GM18499 (cell line): ENCODE data around the gene CD320.
"Not testable (repeated sequence)": the region's sequence is repeated elsewhere in the genome, so short reads cannot be mapped to it uniquely, and the experiment has no call there.

Source experiments
- ATAC-seq: cut with Tn5 transposase; IDR thresholded peaks from one replicate; pipeline ENCODE4 v1.9.1; 2021; ENCODE audit warnings: moderate number of reproducible peaks; ENCODE audit not compliant: insufficient read depth, unreplicated experiment

The CD320 gene

DNA sequence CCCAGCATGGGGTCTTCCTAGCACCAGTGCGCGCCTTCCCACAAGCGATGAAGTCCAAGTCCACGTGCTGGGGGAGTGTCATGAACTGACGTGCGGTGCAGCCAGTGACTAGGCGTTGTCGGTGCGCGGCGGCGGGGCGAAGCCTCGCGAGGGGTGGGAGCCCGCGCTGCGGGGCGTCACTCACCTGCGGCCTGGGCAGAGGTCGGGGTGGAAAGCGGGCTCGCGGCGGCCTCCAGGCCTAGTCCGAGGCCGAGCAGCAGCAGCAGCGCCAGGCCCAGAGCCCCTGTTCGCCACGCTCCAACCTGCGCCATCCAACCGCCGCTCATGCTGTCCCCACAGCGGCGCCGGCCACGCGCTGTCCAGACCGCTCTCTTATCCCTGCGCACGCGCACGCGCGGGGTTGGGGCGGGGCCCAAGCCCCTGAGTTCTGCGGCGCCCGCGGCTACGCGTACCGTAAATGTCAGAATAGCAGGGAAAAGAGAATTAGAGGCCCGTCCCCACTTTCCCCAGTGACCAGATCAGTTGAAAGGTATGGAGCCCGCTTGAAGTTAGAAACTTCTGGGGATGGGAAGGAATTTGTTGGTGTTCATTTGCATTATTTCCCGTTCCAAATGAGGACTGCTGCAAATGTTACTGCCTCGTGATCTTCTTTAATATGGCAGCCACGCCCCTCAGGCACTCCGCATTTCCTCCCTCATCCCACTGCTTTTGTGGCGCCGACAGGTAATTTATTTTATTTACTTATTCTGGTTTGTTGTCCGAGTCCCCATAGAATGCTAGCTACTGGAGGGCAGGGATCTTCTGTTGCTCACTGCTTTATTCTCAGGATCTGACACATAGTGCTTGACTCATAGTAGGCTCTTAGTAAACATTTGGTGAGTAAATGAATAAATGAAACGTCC lies at the start of gene CD320:
TSS of gene CD320 (minus strand) at position 394 of the 902 bp plus-strand sequence. CDS start at position 326, 68 bp downstream.
- no peak for ATAC-seq

DNA sequence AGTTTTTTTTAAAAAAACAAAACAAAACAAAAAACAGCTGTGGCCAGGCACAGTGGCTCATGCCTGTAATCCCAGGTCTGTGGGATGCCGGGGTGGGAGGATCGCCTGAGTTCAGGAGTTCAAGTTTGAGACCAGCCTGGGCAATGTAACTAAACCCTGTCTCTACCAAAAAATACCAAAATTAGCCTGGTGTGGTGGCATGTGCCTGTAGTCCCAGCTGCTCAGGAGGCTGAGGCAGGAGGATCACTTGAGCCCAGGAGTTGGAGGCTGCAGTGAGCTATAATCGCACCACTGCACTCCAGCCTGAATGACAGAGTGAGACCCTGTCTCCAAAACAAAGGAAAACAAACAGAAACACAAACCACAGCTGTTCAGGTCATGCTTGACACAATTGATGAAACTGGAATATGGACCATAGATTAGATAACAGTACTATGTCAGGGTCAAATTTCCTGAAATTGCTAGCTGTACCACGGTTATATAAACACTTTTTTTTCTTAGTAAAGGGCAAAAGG lies 48.9 kb upstream of the CD320 start:
- ATAC-seq, result no peak

DNA sequence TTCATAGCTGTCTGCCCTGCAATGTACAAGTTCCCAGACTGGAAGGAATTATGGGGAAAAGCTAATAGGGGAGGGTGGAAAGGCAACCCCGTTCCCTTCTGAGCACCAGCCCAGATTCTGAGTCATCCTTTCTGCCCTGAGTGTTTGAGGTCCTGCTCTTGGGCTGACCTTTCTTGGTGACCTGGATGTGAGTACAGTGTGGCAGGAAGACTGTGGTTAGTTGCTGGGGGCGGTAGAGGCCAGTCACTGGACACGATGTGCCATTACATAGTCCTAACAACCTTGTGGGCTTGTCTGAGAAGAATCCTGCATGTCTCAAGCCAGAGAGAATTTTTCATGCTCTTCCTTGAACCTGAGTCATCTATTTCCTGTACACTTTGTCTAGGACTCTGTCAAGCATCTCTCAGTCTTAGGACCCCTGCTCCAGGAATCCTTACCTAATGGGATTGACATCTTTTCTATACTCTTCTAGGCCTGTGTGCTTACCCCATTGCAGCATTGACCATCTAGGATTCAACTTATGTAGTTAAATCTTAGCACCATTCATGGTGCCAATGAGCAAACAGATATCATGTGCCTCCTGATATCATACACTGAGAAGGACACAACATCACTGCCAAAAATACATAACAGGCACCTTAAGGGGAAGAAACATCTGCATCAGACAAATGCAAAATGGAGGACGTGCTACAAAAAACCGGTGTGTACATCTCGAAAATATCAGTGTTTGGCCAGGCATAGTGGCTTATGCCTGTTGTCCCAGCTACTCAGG lies 47.7 kb upstream of the CD320 start:
- no peak for ATAC-seq

DNA sequence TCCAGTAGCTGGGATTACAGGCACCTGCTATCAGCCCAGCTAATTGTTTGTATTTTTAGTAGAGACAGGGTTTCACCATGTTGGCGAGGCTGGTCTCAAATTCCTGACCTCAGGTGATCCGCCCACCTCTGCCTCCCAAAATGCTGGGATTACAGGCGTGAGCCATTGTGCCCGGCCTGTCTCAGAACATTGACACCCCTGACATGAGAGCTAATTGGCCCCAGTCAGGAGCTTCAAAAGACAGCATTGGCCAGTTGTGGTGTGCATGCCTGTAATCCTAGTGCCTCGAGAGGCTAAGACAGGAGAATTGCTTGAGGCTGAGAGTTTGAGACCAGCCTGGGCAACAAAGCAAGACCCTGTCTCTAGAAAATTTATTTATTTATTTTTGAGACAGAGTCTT lies 44.7 kb upstream of the CD320 start:
- not testable (repeated sequence) for ATAC-seq

DNA sequence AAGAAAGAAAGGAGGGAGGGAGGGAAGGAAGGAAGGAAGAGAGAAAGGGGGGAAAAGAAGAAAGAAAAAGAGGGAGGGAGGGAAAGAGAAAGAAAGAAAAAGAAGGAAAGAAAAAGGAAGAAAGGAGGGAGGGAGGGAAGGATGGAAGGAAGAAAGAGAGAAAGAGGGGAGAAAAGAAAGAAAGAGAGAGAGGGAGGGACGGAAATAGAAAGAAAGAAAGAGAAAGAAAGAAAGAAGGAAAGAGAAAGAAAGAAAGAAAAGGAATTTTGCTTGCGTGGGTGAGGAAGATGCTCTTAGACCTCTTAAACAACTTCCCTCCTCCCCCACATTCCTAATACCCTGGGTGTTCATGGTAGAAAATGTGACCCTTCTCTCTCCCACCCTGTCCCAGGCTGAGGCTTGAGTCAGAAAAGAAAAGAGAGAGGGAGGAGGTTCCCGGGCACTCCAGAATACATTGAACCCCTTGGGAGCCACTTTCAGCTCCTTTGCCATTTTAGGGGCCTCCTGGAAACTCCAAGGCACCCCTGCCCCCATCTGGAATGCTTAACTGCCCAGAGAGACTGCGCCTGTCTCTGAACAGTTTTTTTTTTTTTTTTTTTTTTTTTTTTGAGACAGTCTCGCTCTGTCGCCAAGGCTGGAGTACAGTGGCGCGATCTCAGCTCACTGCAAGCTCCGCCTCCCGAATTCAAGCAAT lies 44.1 kb upstream of the CD320 start:
- no peak for ATAC-seq

DNA sequence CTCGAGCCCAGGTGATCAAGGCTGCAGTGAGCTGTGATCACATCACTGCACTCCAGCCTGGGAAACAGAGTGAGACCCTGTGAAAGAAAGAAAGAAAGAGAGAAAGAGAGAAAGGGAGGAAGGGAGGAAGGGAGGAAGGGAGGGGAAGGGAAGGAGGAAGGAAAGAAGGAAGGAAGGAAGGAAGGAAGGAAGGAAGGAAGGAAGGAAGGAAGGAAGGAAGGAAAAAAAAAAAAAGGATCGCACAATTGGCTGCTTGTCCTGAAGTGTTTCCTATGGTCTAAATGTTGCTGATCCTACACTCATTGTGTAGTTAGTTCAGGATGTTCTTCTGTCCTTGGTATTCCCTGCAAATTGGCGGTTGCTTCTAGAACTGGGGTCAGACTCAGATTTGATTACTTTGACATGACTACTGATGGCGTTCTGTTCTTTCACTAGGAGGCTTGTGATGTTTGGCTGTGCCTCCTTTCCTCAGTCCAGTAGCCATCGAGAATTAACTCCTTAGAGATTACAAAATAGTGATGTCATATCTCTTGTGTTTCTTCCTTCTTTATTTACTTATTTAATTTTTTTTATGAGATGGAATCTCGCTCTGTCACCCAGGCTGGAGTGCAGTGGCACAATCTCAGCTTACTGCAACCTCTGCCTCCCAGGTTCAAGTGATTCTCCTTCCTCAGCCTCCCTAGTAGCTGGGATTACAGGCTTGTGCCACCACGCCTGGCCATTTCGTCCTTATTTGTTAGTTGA lies 41.6 kb upstream of the CD320 start:
- ATAC-seq, result not testable (repeated sequence)

DNA sequence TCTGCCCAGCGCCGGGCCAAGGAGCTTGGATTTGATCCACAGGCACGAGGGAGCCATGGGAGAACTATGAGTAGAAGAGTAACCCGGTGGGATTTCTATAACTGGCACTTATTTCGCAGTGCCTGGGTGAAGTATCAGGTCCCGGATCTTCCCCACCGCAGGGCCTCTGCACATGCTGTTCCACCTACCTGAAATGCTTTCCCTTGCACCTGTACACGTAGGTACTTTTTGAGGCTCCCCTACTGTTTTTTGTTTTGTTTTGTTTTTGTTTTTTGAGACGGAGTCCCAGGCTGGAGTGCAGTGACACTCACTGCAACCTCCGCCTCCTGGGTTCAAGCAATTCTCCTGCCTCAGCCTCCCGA lies 35.3 kb upstream of the CD320 start:
- no peak for ATAC-seq

DNA sequence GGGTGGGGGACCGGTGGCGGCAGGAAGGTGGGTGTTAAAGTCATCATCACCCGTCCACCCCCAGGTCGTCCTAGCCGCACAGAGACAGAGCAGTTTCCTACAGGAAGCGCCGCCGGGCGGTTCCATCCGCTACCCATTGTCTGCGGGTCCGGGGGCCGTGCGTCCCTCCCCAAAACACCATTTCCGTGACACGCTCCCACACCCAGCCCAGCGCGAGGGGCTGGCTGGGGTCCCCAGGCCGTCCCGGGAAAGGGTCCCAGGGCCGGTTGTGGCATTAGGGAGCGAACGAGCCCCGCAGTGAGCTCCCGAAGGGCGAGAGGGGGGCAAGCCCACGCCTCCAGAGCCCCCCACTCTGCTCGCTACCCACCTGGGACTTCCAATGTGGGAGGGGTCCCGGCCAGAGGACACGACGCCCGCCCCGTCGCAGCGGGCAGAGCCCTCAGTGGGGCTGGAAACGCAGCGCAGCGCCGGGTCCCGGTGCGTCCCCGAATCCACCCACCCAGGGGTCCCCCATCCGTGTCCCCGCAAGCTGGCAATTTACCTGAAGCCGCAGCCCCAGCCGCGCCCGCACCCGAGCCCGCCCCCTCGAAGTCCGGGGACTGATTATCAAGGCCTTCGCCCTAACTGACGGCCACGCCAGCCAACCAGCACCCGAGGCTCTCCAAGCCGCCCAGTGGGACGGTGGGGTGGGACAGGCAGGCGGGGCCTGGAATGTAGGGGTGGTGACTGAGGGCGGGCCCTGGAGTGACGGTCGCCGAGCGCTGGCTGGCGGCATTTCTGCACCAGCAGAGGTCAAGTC lies 34.7 kb upstream of the CD320 start, which contains the start of gene KANK3:
TSS of gene KANK3 (minus strand) at position 579 of the 799 bp plus-strand sequence. CDS start 5,434 bp downstream, outside the sequence.
- ATAC-seq, result no peak

DNA sequence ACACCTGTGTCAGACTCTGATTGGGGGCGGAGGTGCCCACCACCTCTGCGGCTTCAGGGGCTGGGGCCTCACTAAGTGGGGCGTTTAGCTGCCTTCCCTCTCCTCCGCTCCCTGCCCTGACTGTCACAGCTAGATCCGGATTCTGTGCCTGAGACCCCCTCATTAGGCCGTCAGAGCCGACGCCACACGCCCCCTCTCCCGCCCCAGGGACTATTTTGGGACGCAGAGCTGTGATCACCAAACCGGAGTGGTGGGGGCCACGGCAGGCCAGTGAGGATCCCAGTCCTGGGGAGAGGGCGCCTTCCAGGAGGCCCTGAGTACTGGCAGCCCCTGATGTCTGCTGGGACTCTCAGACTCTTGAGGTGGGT lies 34.1 kb upstream of the CD320 start:
- no peak for ATAC-seq

DNA sequence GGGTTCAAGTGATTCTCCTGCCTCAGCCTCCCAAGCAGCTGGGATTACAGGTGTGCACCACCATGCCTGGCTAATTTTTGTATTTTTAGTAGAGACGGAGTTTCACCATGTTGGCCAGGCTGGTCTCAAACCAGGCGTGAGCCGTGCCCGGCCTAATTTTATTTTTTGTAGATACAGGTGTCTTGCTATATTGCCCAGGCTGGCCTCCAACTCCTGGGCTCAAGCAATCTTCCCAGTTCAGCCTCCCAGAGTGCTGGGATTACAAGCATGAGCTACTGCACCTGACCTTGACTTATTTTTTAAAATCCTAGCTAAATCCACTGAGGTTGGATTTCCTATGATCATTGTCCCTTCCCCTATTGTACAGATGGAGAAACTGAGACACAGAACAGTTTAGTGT lies 33.3 kb upstream of the CD320 start:
- ATAC-seq, result not testable (repeated sequence)

DNA sequence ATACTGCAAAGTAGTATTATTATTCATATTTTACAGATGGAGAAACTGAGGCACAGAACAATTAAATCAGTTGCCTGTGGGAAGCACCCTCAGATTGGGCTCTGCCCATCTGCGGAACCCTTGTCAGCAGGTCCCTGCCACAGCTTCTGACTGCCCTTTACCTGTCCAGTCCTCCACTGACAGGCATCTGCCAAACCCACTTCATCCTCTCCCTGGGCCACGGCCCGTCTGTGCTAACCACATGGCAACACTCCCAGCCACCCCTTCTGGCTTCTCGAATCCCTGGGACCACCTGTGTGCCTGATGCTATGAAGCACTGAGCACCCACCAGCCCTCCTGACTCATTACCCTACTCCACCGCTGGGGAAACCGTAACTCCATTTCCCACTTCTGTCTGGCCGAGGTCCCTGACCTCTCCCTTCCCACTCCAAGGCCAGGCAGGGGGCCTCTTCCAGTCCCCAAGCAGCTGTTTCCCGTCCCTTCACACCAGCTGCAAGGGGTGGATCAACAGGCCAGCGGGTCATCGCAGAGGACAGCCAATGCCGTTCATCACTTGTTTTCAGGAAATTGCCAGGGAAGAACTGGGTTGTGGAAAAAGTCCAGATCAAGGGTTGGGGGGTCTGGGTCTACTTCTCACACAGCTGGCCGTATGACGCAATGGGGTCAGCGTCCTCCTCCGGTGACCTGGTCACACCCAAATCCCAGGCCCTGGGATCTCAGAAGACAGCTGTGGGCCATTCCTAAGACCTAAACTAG lies 32.4 kb upstream of the CD320 start:
- ATAC-seq, result no peak

DNA sequence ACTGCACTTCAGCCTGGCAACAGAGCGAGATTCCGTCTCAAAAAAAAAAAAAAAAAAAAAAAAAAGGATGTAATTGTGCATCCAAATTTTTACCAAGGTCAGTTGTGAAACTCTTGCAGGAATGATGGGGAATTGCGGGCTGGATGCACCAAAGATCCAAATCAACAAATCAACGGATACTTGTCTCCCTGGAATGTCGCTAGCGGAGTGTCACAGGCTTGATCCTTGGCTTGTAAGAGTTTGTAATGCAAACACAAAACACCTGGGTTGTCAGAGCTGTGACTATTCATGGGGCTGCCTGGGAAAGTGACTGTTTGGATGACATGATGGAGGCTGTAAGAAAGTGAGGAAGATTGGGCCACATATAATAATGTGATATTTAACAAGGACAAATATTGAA lies 30.7 kb upstream of the CD320 start:
- ATAC-seq, result no peak

DNA sequence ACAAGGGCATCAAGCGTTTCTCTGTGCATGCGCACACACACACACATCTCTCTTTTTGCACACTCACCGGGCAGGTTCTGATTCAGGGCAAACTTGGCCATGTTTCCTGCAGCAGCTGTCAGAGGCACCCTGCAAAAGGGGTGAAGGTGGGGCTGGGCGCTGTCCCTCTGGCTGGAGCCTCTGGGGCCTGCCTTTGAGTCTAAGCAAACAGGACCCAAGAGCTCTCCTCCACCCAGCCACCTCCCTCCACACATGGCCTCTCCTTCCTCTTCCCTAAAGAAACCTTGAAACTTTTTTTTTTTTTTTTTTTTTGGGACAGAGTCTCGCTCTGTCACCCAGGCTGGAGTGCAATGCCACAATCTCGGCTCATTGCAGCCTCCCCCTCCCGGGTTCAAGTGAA lies 29.6 kb upstream of the CD320 start:
- no peak for ATAC-seq

DNA sequence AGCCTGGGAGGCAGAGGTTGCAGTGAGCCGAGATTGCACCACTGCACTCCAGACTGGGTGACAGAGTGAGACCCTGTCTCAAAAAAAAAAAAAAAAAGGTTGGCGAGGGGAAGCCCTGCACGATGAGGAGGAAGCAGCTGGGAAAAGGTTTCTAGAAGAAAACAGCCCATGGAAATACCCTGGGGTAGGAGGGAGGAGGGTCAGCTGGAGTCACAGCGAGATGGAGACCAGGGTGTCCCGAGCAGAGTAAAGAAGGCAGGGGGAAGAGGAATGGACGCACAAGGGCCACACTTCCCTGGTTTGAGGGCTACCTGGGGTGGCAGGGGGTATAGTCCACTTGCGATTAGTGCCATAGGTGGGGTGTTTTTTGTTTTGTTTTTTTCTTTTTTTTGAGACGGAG lies 28.5 kb upstream of the CD320 start:
- ATAC-seq, result no peak

DNA sequence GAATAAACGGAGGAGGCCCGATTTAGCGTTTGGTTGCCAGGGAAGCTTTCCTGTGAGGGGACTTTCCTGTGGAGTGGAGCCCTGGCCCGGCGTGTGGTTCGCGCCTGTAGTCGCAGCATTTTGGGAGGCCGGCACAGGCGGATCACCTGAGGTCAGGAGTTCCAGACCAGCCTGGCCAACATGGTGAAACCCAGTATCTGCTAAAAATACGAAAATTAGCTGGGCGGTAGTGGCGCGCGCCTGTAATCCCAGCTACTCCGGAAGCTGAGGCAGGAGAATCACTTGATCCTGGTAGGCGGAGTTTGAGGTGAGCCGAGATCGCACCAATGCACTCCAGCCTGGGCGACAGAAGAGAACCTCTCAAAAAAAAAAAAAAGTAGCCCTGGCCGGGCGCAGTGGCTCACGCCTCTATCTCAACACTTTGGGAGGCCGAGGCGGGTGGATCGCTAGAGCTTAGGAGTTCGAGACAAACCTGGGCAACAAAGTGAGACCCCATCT lies 28.0 kb upstream of the CD320 start:
- no peak for ATAC-seq

DNA sequence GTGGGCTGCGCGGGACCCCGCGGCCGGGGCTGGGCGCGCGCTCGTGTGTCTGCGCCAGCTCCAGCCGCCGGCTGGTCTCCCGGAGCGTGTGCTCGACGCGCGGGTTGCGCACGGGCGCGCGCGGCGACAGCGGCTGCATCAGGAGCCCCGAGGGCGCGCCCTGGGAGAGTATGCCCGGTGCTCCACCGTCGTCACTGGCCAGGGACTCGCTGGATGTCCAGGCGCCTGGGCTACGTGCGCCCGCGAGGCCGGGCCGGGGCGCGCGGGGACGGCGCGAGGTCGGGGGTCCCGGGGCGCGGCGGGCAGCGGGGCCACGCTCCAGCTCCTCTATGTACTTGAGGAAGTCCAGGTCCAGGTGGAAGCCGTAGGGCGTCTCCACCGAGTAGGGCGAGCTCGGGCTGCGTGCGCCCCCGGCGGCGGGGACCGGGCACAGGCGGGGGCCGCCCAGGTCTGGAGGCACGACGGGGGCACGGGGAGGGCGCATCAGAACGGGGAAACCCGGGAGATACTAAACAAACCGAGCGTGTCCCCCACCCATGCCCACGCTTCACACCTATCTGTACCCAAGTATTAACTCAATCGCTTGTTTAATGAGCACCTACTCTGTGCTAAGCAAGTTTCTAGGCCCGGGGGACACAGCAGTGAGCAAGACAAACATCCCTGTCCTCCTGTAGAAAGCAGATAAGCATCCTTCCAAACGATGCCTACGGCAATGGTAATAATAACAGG lies 27.3 kb upstream of the CD320 start:
- ATAC-seq, result no peak

DNA sequence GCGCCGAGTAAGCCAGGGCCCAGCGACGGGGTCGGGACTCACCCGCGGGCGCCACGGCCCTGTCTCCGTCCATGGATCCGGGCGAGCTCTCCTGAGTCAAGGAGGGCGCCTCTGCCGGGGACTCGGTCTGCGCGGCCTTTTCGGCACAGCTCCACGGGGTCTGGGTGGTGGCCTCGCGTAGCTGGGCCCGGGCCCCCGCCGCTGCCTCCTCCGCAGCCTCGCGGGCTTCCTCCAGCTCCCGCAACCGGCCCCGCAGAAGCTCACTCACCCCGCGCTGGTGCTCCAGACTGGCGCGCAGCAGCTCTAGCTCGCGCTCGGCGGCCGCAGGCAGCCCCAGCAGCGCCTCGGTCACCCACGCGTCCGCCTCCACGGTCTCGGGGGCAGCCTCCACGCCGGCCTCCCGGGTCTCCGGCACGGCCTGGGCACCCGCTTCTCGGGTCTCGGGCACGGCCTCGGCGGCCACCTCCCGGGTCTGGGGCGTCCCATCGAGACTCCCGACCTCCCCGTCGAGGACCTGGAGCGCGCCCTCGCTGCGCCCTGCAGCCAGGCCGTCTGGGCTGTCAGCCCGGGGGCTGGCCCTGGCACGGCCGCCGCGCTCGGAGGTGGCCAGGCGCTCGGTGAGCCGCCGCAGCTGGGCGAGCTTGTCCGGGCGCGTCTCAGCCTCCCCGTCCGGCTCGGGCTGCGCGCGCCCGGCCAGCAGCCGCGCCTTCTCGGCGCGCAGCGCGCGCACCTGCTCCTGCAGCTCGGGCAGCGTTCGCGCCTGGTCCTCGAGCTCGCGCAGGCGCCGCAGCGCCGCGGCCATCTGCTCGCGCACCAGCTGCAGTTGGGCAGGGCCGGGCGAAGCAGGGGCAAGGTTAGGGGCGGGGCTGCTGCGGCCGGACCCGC lies 26.5 kb upstream of the CD320 start:
- ATAC-seq, result no peak
